ENCODE data around the gene VPS33B. TPM values are rescaled to one million over a fixed set of nuclear protein-coding genes. Genes with fewer than 3 reads are reported as not detected.

Gene VPS33B
- polyA plus RNA-seq, 2 of the 4 experiments (the other 2 are of a cell fraction), result 11.1 to 17.9 TPM

DNA sequence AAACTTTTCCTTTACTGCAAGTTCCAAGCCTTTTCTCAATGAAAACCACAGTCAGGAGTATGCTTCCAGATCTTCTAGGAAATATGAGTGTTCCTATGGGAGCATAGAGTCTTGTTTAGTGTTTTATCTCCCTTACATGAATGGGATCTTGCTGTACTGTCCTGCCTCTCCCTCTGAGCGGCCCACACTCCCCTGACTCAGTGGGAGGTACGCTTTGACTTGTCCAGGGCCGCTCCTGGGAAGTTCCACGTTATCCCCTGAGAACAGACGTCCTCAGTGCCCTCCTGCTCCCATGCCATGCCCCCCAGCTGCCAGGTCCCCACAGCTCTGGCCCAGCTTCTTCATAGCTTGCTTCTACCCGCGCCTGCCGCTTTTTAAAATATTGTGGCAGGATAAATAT, 28.9 kb upstream of the VPS33B start:
- Histone ChIP-seq H3K4me2 (no peak overlapping the region), H3K4me3 (no peak overlapping the region), H3K4me1 (no peaks in the 10 kb centered on the region), H3K9me3 (no peaks in the 10 kb centered on the region), H3K27ac (no peak overlapping the region)
- no peak for TF ChIP-seq CHD2 (IDR thresholded peaks at IDR 0.05; ENCODE audit: low read length, partially characterized antibody)
- no peak for TF ChIP-seq CHD4 (IDR thresholded peaks at IDR 0.05; ENCODE audit: borderline replicate concordance)
- DNase-seq (ENCODE audit: low read depth in 1 of 2, low spot score in 1 of 2), result no peak
- FAIRE-seq, result no peak
- 34% methylated on average over 8 of the region's 8 CpGs for WGBS (ENCODE audit: missing lambda C conversion rate)
- CTCF ChIA-PET, result interaction anchor here (1.2 to 9.8 kb wide), 6 partner anchors 12 to 222 kb away, joined by 4 to 203 read pairs (median 21); partner anchors contain the start of gene RCCD1
- POLR2A ChIA-PET, result no interaction called here
- ATAC-seq, result no peak

GRCh38 chr15:91050128-91050455, 27.7 kb upstream of the VPS33B start:
- ATAC-seq, result peak; percentile 14 to 70; a peak in 4 of 6 replicates
- FAIRE-seq, result no peak
- Histone ChIP-seq H3K27ac (no peak overlapping the region), H3K4me2 (no peak overlapping the region), H3K4me1 (no peaks in the 10 kb centered on the region), H3K9me3 (no peaks in the 10 kb centered on the region), H3K4me3 (no peak overlapping the region)
- 30% methylated on average over 4 of the region's 4 CpGs for WGBS (ENCODE audit: missing lambda C conversion rate)
- ChIA-PET POLR2A (interaction anchor here (0.7 to 1.0 kb wide), 3 partner anchors 56 to 118 kb away, joined by 3 to 4 read pairs (median 3); partner anchors contain the start of genes PRC1 and RCCD1), CTCF (interaction anchor here (0.6 to 9.8 kb wide), 50 partner anchors 9 to 1570 kb away, joined by 3 to 203 read pairs (median 4); partner anchors contain the start of genes HDDC3, PRC1, RCCD1 and UNC45A)
- no peak for DNase-seq (ENCODE audit: low read depth in 1 of 2, low spot score in 1 of 2)
- TF ChIP-seq FOSL2 (IDR thresholded peaks at IDR 0.05) (no peak), FOSL2 (CRISPR knock-in tag; IDR thresholded peaks at IDR 0.05) (no peak), SMC3 (IDR thresholded peaks at IDR 0.05) (no peak), MAFK (IDR thresholded peaks at IDR 0.05; ENCODE audit: partially characterized antibody) (no peak), HOXA7 (CRISPR knock-in tag; IDR thresholded peaks at IDR 0.05) (no peak), RFX5 (IDR thresholded peaks at IDR 0.05) (no peak), EHF (CRISPR knock-in tag; IDR thresholded peaks at IDR 0.05) (no peak), FOSB (CRISPR knock-in tag; IDR thresholded peaks at IDR 0.05) (no peak), POLR2A (IDR thresholded peaks at IDR 0.05; ENCODE audit: low read length) (no peak), HOXB5 (CRISPR knock-in tag; IDR thresholded peaks at IDR 0.05) (no peak), ZNF302 (CRISPR knock-in tag; IDR thresholded peaks at IDR 0.05) (no peak), MAZ (IDR thresholded peaks at IDR 0.05; ENCODE audit: borderline replicate concordance, low read depth, low read length) (no peak), JUN (IDR thresholded peaks at IDR 0.05) (no peak)

- DNase-seq (ENCODE audit: low read depth in 1 of 2, low spot score in 1 of 2) (peak; percentile 63 to 81), FAIRE-seq (peak; percentile 95), ATAC-seq (peak; percentile 95 to 96)
- Histone ChIP-seq H3K27ac (no peak overlapping the region), H3K9me3 (no peaks in the 10 kb centered on the region), H3K4me2 (peak overlapping the region; percentile 52), H3K4me1 (no peaks in the 10 kb centered on the region), H3K4me3 (no peak overlapping the region)
- WGBS (ENCODE audit: missing lambda C conversion rate), result 21% methylated on average over 12 of the region's 12 CpGs
- POLR2A ChIA-PET, result interaction anchor here (0.5 to 1.0 kb wide), 4 partner anchors 27 to 118 kb away, joined by 3 to 4 read pairs (median 3); partner anchors contain the start of genes PRC1 and RCCD1
- CTCF ChIA-PET, result interaction anchor here (0.6 to 9.8 kb wide), 54 partner anchors 9 to 1570 kb away, joined by 3 to 203 read pairs (median 4); partner anchors contain the start of genes HDDC3, PRC1, RCCD1 and UNC45A
- peak; percentile 55 for TF ChIP-seq SMC3 (IDR thresholded peaks at IDR 0.05)
- no peak for TF ChIP-seq CHD4 (IDR thresholded peaks at IDR 0.05; ENCODE audit: borderline replicate concordance)
- no peak for TF ChIP-seq HOXB13 (CRISPR knock-in tag; IDR thresholded peaks at IDR 0.05; ENCODE audit: low read depth)
- TF ChIP-seq RCOR1 (IDR thresholded peaks at IDR 0.05; ENCODE audit: low read depth, low read length), result no peak
- peak; percentile 6 for TF ChIP-seq MAFK (IDR thresholded peaks at IDR 0.05; ENCODE audit: partially characterized antibody)
- 0 out of 2 replicates have a peak, but pooled peaks have one; percentile 38 for TF ChIP-seq MYC (IDR thresholded peaks at IDR 0.05; ENCODE audit: borderline replicate concordance, low read length)
- TF ChIP-seq FOSB (CRISPR knock-in tag; IDR thresholded peaks at IDR 0.05), result no peak
- TF ChIP-seq, protein P1, sequence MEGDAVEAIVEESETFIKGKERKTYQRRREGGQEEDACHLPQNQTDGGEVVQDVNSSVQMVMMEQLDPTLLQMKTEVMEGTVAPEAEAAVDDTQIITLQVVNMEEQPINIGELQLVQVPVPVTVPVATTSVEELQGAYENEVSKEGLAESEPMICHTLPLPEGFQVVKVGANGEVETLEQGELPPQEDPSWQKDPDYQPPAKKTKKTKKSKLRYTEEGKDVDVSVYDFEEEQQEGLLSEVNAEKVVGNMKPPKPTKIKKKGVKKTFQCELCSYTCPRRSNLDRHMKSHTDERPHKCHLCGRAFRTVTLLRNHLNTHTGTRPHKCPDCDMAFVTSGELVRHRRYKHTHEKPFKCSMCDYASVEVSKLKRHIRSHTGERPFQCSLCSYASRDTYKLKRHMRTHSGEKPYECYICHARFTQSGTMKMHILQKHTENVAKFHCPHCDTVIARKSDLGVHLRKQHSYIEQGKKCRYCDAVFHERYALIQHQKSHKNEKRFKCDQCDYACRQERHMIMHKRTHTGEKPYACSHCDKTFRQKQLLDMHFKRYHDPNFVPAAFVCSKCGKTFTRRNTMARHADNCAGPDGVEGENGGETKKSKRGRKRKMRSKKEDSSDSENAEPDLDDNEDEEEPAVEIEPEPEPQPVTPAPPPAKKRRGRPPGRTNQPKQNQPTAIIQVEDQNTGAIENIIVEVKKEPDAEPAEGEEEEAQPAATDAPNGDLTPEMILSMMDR (IDR thresholded peaks at IDR 0.05), result peak; percentile 83
- TF ChIP-seq RAD21 (conservative IDR thresholded peaks at IDR 0.05 in 1 of 2, IDR thresholded peaks at IDR 0.05 in 1 of 2), result peak; percentile 83 to 86
- TF ChIP-seq CEBPB (IDR thresholded peaks at IDR 0.05), result no peak
- TF ChIP-seq ZFP36 (IDR thresholded peaks at IDR 0.05; ENCODE audit: borderline replicate concordance, partially characterized antibody), result no peak
- TF ChIP-seq PBX3 (IDR thresholded peaks at IDR 0.05), result no peak
- TF ChIP-seq REST (IDR thresholded peaks at IDR 0.05), result no peak
- no peak for TF ChIP-seq HOXA7 (CRISPR knock-in tag; IDR thresholded peaks at IDR 0.05)
- no peak for TF ChIP-seq ESRRA (IDR thresholded peaks at IDR 0.05; ENCODE audit: borderline replicate concordance, low read length)
- no peak for TF ChIP-seq BHLHE40 (IDR thresholded peaks at IDR 0.05; ENCODE audit: low read depth, low read length)
- no peak for TF ChIP-seq POLR2A (IDR thresholded peaks at IDR 0.05; ENCODE audit: low read length)
Measured at GRCh38 chr15:91049378-91050127, 27.2 kb upstream of the VPS33B start.
